ENCODE measurements around the gene TMA16. TPM values are rescaled to one million over a fixed set of nuclear protein-coding genes. Genes with fewer than 3 reads are reported as not detected.
"Not testable (repeated sequence)": the region's sequence is repeated elsewhere in the genome, so short reads cannot be mapped to it uniquely, and the experiment has no call there.

Gene TMA16
- total RNA-seq, 1 donor from 2014 or later: 35.0 TPM

DNA sequence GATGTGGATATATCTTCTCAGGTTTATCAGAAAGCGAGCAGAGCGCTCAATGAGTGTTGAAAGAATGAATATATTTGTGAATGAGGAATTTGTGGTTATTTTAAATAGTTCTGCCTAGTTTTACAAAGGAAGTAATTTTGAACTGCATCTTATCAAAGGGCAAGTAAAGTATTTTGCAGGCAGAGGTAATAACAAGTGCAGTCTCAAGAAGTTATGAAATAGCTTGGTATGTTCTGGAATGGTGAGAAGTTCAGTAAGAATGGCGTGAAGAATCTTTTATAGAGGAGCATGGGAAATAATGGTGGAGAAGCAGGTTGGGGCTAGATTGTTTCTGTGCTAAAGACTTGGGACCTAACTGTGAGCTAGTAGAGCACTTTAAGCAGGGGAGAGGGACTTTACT, 10.9 kb downstream of the TMA16 start:
- DNase-seq (ENCODE audit: low read depth): no peak

DNA sequence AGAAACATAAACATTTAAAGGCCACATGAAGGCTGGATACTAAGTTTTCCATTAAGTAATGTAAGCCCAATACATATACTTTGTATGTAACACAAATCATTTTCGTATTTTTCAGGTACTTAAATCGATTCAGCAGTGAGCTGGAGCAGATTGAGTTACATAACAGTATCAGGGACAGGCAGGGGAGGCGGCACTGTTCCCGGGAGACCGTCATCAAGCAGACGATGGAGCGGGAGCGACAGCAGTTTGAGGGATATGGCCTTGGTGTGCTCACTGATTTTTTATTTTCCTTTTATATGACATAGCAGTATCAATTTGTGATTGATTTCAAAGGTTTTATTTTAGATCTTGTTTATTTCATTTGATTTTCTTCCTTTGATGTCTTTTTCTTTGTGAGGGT, 20.7 kb downstream of the TMA16 start:
- no peak for DNase-seq (ENCODE audit: low read depth)

DNA sequence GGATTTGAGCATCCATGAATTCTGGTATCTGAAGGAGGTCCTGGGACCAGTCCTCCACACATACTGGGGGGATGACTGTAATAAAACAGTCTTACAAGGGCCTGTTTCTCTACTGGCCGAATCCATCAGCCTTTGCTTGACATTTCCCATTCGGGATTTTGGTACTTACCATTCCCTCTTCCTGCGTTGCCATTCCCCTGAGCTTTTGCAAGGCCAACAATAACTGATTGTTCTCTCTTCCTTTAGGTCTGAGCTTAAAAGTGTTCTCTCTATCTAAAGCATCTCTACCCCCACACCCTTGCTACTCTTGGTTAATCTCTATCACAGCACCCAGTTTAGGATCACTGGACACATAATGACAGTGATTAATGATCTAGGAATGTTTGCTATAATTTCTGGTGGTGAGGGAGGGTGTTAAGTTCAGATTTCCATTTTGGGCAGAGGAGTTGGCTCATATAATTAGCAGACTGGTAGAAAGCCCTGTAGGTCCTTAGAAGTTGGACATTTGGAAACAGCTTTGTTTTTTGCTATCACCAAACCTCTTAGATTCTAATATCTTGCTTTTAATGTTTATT, 29.4 kb downstream of the TMA16 start:
- DNase-seq (ENCODE audit: low read depth): peak; percentile 15

DNA sequence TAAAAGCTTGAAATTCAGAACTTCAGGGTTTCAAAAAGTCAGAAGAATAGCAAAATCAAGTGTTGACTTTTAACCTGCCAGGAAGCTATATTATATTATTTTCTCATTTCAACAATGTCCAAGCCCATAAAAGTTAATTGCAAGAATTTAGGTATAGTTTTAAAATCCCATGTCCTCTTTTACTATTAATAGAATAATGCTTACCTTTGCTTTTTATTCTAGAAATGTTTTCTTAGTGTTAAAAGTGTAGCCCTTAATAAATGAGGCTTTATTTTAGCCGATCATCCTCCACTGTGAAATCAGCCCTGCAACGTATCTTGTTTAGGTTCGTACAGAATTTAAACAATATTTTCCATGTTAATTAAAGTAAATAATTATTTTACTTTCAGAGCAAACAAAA, 31.5 kb downstream of the TMA16 start:
- DNase-seq (ENCODE audit: low read depth): no peak

DNA sequence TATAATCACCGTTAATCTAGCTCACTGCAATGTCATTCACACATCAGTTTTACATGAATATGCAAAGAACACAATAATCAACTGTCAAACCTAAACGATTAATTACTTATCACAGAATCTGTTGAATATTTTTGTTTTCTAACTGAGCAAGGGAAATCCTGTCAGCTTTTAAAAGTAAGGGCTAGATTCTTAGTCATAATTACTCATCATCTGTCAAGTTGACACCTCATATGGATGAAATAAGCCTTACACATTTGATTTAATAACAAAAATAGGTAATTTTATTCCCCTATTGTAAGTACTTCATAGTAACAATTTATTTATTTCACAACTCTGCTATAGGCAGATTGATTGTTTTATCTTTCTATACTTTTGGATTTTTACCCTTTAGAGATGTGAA, 32.7 kb downstream of the TMA16 start:
- no peak for DNase-seq (ENCODE audit: low read depth)

DNA sequence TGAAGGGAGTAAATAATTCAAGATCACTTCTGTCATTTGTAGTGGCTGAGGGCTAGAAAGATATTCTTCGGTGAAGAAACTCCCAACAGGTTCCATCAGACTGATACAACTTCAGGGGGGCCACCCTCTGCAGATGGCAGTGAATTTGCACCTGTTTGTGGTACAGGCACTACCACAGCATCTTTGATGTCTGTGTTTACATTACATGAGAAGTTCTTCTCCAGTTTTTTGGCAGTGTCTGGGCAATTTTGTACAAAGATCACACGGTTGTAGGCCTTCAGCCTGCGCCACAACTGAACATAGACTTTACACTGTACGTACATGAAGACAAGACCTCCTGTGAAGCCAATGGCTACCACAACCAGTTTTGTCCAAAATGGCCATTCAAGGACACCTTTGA, 34.2 kb downstream of the TMA16 start:
- DNase-seq (ENCODE audit: low read depth): no peak

DNA sequence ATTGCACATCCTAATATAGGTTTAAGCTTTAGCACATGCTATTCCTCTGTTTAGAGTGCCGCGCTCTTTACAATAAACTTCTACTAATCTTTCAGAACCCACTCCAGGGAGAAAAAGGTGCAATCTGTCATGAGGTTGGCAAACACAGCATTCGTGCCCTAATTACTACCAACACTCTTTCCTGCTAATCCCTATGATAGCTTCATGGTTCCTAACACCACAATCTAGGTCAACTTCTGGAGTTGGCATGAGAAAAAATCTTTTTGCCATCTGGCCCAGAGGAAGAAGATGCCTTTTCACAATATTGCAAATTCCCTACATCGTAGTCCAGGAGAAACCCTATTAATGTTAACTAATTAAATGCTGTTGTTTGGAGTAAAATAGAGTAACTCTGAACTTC, 39.6 kb downstream of the TMA16 start:
- no peak for DNase-seq (ENCODE audit: low read depth)

DNA sequence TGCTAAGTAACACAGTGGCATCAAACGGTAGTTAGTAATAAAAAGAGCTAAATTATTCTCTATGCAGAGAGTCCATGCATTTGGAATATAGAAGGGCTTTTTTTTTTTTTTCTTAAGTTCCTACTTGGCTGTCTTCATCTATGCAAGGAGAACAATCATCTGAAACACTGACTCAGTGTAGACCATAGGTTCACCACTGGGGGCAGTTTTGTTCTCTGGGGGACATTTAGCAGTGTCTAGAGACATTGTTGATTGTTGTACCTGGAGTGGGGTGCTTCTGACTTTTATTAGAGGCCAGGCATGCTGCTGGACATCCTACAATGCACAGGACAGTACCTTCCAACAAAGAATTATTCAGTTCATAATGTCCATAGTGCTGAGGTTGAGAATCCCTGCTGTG, 41.2 kb downstream of the TMA16 start:
- no peak for DNase-seq (ENCODE audit: low read depth)

DNA sequence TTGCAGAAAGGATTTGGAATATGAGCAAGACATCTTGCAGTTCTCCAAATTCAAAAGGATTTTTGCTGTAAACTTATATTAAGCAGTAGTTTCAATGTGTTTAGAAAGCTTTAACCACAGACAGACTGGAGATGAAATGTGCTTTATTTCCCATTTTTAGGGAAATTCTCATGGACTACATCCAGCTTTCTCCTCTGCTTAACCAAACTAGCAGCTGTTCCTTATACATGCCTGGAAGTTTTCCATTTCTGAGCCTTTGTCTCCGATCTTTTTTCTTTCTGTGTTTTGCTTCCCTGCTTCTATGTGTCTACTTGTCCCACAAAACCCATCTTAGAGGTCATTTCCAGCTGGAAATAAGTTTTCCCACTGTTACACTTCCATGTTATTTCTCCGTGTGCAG, 41.6 kb downstream of the TMA16 start:
- peak; percentile 68 for DNase-seq (ENCODE audit: low read depth)

DNA sequence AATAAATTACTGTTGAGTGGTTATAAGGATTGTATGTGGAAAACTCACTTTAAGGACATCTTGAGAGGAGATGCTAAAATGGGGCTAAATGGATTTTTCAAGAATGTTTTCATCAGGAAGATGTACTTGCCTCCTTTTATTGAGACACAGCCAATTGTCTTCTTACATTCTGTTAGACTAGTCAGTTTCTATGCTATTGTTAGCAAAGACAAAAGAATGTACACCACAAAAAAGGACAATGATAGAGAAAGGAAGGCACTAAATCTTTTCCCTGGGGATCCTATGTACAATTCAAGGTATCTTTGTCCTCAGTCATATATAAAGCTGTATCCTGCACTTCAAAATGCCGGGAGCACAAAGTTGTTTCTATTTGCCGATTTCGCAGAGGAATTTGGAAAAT, 42.6 kb downstream of the TMA16 start:
- DNase-seq (ENCODE audit: low read depth): no peak

DNA sequence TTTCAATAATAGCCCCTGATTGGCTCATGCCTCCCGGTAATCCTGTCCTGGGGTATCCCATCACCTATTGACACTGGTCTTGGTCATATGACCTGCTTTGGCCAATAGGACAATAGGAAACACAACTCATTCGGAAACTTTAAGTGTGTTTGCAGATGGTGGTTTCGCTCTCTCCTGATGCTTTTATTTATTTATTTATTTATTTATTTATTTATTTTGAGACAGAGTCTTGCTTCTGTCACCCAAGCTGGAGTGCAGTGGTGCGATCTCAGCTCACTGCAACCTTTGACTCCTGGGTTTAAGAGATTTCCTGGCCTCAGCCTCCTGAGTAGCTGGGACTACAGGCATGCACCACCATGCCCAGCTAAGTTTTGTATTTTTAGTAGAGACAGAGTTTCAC, 44.3 kb downstream of the TMA16 start:
- DNase-seq (ENCODE audit: low read depth): not testable (repeated sequence)

DNA sequence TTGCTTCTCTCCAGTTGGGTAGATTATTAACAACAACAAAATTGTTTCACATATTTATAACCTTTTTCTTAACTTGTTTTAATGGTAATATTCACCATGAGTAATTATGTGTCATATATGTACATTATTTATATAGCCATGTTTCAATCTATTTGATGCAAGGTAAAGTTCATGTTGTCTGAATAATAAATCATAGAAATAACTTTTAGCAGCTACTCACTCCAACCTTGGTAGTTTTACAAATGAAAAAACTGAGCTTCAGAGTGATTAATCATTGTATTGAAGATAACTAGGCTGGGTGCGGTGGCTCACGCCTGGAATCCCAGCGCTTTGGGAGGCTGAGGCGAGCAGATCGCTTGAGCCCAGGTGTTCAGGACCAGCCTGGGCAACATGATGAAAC, 46.0 kb downstream of the TMA16 start:
- DNase-seq (ENCODE audit: low read depth): no peak

DNA sequence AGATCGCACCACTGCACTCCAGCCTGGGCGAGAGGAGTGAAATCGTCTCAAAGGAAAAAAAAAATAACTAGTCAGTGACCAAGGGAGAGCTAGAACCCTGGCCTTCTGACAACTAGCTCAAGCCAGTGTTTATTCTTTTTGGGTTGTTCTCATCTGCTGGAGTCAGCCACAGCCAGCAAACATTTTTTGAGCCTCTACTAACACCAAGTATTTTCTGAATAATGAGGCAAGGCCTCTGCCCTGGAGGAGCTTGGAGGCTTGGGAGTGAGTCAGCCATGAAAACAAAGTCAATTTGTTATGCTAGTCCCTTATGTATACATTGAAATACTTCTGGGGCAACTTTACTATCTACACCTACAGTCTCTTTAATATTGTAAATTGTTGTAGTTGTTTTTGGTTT, 46.5 kb downstream of the TMA16 start:
- DNase-seq (ENCODE audit: low read depth): no peak

DNA sequence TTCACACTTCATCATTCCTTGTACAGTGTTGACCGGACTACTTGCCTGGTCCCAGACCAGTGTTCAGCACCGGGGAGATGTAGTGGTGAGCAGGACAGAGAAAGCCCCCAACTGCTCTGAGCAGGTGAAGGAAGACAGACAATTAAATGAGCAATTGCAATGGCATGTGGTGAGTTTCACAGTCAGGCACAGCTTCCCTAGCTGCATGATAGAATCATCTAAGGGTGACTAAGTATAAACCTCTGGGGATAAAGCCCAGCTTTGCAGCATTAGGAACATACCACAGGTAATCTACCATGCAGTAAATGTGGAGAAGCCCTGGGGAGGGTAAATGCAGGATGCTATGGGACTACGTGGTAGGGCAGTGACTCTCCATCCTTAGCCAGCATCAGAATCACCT, 47.8 kb downstream of the TMA16 start:
- peak; percentile 35 for DNase-seq (ENCODE audit: low read depth)

DNA sequence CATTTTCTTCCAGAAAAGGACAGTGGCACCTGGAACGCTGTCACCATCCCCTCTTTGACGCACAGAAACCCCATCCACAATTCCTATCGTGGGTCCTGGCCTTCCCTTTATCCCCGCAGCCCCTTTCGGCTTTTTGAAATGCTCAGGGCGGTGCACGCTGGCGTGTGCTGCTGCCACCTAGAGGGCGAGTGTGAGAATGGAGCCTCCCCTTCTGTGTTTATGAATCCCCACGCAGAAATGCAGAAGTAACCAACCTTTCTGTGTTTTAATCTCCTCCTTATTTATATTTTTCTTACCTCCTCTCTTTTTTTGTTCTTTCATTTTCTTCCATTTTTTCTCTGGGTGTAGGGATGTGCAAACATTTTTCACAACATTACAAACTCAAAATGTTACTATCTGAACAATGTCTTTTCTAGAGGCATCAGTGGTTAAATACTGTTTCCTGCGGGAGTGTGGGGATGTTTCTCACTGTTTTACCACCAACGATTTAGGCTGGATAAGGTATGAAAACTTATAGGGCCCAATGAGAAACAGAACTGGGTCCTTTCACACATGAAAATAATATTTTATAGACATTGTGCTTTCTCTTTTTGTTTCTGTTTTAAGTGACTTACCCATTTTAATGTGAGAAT, 50.0 kb downstream of the TMA16 start:
- peak; percentile 67 for DNase-seq (ENCODE audit: low read depth)

DNA sequence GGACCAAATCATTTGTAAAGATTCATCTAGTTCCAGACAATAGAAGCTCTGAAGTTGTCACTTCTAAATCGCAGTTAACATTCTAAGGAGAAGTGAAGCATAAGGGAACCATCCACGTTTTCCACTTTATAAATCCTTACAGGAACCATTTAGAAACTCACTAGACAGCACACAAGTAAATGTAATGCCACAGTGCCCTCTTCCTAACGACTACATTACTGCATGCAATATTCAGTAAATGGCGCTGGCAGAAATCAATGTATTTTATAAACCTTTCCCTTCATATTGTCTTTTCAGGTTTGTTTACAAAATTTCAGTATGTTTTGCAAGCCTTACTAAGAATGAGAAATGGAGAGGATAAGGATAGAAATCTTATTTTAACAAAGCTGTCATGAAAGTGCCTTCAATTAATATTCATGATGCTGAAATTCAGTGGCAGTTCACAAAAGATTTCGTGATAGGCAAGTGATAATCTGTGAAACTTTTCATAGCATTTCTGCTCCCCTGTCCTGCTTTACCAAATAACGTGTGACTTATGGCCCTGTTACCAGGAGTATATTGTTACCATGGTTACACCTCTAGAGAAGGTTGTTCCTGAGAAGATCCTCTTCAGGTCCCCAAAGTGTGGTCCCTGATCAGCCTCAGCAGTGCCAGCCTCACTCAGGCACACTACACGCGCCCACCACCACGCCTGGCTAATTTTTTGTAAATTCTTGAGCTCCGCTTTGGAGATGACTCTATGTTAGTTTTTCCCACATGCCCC, 54.2 kb downstream of the TMA16 start:
- DNase-seq (ENCODE audit: low read depth): peak; percentile 64

DNA sequence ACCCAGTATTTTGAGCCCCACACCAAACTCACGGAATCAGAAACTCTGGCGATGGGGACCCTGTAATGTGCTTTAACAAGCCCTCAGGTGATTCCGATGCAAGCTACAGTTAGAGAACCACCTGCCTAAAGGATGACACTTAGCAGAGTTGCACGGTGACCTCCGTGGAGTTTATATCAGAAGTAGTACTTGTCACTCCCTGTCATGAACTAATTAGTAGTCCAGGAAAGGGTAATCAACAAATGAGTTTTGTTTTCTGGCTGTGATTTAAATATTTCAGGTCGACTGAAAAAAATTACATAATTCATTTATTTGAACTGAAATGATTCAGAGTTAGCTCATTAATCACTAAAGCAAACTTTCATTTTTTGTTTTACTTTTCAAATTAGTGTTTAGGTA, 56.4 kb downstream of the TMA16 start:
- DNase-seq (ENCODE audit: low read depth): no peak

DNA sequence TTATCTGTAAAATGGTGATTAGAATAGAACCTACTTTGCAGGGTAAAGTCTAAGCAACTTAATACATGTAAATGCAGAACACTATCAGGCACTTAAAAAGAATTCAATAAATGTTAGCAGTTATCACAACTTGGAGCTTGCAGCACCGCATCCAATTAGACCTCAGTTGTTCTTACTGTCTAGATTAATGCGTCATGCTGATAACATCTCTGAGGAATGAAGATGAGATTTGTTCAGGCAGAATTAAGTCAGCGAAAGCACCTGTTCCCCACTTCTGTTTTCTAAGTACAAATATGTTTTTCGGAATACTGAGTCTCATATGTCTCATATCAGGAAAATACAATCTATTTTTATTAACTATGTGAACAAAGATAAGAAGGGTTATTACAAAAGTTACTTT, 58.7 kb downstream of the TMA16 start:
- no peak for DNase-seq (ENCODE audit: low read depth)

DNA sequence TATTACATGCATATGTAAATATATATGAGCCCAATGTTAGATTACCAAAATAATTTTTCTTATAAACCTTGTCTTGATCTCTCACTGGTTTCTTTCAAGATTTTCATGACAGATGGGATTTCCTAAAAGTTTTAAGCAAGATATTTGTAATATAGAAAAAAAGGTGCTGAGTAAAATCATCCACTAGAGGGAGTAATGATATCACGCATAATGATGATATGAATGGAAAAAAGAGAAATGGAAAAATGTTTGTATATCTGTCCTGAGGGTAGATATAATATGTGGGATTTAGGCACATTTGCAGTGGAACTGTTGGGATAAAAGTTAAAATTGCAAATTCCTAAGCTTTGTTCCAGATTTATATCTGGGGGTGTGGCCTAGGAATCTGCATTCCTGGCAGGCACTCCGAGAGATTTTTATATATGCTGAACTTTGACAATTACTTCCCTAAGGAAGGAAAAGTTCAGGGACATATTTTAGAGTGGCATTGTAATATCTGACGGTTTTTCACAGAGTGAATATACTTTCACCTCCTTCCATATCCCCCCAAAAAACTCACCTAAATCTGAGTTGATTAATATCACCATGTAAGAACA, 60.5 kb downstream of the TMA16 start:
- DNase-seq (ENCODE audit: low read depth): peak; percentile 47

DNA sequence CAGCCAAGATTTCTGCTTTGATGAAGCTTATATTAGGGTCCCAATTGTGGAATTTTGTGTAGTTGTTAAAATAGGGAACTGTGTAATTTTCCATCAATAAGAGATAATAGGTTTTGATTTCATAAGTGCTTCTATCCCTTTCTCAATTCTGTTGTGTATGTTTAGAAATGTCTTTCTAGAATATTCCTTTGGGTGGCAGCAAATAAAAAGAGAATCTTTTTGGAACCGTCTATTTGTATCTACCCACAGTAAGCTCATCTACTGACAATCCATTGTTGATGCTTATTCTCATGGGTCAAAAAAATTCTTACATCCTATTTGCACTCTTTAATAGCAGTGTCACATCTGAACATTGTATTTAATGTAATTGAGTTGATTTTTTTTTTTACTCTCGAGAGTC, 61.7 kb downstream of the TMA16 start:
- peak; percentile 28 for DNase-seq (ENCODE audit: low read depth)

DNA sequence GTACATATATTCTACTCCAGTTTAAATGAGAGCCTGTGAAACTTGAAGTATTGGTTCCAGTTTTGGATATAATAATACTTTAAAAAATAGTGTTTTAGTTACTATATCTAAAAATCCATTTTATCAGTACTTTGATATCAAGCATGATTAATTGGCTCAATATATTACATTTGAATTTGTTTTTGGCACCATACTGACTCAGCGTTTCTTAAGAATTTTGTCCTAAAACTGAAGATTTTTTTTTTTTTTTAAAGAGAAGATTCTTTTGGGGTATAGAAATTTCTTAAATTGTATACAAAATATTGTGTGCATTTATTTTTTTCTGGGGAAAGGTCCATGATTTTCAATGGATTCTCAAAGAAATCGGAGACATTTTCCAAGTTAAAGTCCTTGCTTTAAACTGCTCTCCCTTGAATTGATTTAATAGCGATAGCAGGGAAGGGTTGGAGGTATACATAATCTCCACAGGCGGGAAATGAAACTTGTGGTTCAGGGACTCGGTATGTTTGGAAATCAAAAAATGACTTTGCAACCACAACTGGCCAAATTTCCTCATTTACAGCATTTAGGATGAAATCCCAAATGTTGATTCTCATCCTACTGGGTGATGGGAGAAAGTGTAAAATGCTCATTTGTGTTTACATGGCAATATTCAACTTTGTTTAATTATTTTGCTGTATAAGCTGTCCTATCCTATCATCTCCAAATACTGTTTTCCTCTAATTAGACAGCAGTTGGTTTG, 62.3 kb downstream of the TMA16 start:
- DNase-seq (ENCODE audit: low read depth): no peak

DNA sequence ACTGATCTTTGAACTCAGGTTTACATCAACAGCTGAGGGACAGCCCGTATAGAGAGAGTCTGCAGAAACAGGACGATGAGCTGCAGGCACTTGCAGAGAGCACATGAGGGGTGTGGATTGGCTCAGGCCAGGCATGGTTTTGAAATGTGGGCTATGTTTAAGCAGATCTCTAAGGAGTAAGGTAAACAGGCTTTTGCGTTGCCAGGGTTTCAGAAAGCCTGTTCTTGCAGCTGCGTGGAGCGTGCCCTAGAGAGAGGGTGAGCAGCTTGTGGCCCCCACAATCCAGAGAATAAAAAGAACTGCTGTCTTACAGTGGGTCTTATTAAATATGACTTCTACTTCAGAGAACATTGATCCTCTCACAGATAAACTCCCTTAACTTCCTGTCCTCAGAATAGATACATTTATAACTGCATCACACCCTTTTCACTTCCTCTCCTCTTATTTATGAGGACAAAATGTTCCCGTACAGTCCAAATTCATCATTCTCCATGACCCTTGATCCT, 64.1 kb downstream of the TMA16 start:
- DNase-seq (ENCODE audit: low read depth): no peak
